ENCODE data around the gene IPMK. TPM values are rescaled to one million over a fixed set of nuclear protein-coding genes. Genes with fewer than 3 reads are reported as not detected.

IPMK gene
- total RNA-seq, 1 experiment from 2014 or later: 5.5 TPM

DNA sequence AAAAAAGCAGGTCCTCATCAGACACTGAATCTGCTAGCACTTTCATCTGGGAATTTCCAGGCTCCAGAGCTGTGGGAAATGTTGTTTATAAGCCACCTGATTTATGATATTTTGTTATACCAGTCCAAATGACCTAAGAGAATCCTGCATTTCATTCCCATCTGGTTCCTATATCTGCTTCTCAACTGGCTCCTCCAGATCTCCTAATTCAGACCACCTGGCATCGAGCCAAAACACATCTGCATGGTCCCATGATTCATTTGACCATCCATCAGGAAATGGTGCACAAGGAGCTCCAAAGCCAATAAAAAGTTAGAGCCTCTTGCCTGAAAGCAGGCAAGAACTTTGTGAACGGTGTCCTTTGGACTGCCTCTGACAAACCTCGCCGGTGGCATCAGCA, 108.9 kb downstream of the IPMK start:
- ChIA-PET RAD21 (ENCODE audit: low non-redundant PET in 1 of 2, low total read pairs in 2 of 2, uncharacterized antibody in 2 of 2, unreplicated experiment in 2 of 2) (no interaction called here), CTCF (no interaction called here), POLR2A (no interaction called here)
- DNase-seq (ENCODE audit: low read depth, low spot score) (no peak), ATAC-seq (no peak)
- H4K20me1 ChIP-seq (ENCODE audit: insufficient read depth): no peaks in the 10 kb centered on the region
- no peak overlapping the region for H3K9ac ChIP-seq (ENCODE audit: low read length)
- no peaks in the 10 kb centered on the region for H3K4me1 ChIP-seq (ENCODE audit: control insufficient read depth in 1 of 2, insufficient read depth in 2 of 2, low read length in 2 of 2)
- no peak overlapping the region for H2AFZ ChIP-seq (ENCODE audit: low read depth, low read length, poor library complexity, severe bottlenecking)
- intact Hi-C loops (cut with micrococcal nuclease): no loop called here
- H3K79me2 ChIP-seq (ENCODE audit: insufficient read depth, low read length): no peaks in the 10 kb centered on the region
- H3K36me3 ChIP-seq (ENCODE audit: control insufficient read depth in 1 of 2, insufficient read depth in 2 of 2, low read length in 2 of 2): no peaks in the 10 kb centered on the region
- no TSS peak for BruUV-seq (replicated peaks)
- TF ChIP-seq EZH2 (IDR thresholded peaks at IDR 0.05) (no peak), TCF7L2 (IDR thresholded peaks at IDR 0.05; ENCODE audit: borderline replicate concordance, extremely low read depth, insufficient read depth, insufficient read length) (no peak), SP1 (IDR thresholded peaks at IDR 0.05; ENCODE audit: low read depth) (no peak), ELF1 (IDR thresholded peaks at IDR 0.05; ENCODE audit: borderline replicate concordance, low read depth) (no peak)
- TF ChIP-seq, protein P1, sequence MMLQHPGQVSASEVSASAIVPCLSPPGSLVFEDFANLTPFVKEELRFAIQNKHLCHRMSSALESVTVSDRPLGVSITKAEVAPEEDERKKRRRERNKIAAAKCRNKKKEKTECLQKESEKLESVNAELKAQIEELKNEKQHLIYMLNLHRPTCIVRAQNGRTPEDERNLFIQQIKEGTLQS (IDR thresholded peaks at IDR 0.05): no peak
- H3K9me2 ChIP-seq (ENCODE audit: insufficient read depth): no peaks in the 10 kb centered on the region
- H3K4me3 ChIP-seq (replicated peaks in 1 of 2; ENCODE audit: low read depth in 1 of 2, low read length in 2 of 2): no peak overlapping the region
- H3K9me3 ChIP-seq (ENCODE audit: control insufficient read depth in 1 of 2, insufficient read depth in 1 of 2, low read depth in 1 of 2, low read length in 2 of 2): no peaks in the 10 kb centered on the region
- H3K27me3 ChIP-seq (ENCODE audit: insufficient read depth, low read length): peaks cover 5% of the 10 kb centered on the region; the same call in 1 of the 2 replicates
- no peak overlapping the region for H3K4me2 ChIP-seq (ENCODE audit: low read length)
- no peak overlapping the region for H3K27ac ChIP-seq (ENCODE audit: low read depth, low read length)

DNA sequence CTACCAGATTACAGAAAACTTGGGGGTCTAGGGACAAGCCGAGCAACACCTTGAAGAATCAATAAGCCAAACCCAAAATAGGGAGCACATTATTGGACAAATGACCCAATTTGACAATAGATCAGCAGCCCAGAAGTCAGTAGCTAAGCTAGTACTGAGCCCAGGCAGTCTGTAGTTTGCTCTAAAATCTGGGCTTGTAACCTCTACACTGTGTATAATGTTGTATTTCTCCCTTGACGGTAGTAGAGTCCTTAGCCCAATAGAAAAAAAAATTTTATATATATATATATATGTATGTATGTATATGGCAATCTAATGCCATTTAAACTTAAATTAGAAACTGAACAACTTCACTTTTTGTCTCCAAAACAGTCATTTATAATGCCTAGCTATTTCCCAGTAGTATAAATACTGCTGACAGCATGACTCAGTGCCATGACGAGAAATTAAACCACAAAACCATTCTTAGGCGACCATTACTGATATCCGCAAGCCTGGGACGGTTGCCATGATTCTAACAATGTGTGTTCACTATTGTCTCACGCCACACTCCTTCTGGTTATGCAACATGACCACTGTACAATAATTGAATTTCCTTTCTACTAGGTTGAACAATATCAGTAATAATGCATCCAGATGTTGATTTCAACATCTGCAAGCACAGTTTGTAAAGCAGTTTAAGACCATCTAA, 110.5 kb downstream of the IPMK start:
- no TSS peak for BruUV-seq (replicated peaks)
- no peak overlapping the region for H3K4me3 ChIP-seq (replicated peaks in 1 of 2; ENCODE audit: low read depth in 1 of 2, low read length in 2 of 2)
- ChIA-PET POLR2A (no interaction called here), CTCF (no interaction called here), RAD21 (ENCODE audit: low non-redundant PET in 1 of 2, low total read pairs in 2 of 2, uncharacterized antibody in 2 of 2, unreplicated experiment in 2 of 2) (no interaction called here)
- ATAC-seq (peak; percentile 40; the same call in 1 of the 2 replicates), DNase-seq (ENCODE audit: low read depth, low spot score) (no peak)
- H3K27me3 ChIP-seq (ENCODE audit: insufficient read depth, low read length): peaks cover 5% of the 10 kb centered on the region; the same call in 1 of the 2 replicates
- H3K4me2 ChIP-seq (ENCODE audit: low read length): no peak overlapping the region
- intact Hi-C loops (cut with micrococcal nuclease): no loop called here
- no peaks in the 10 kb centered on the region for H4K20me1 ChIP-seq (ENCODE audit: insufficient read depth)
- H3K36me3 ChIP-seq (ENCODE audit: control insufficient read depth in 1 of 2, insufficient read depth in 2 of 2, low read length in 2 of 2): no peaks in the 10 kb centered on the region
- no peak overlapping the region for H3K9ac ChIP-seq (ENCODE audit: low read length)
- H3K79me2 ChIP-seq (ENCODE audit: insufficient read depth, low read length): no peaks in the 10 kb centered on the region
- H3K27ac ChIP-seq (ENCODE audit: low read depth, low read length): no peak overlapping the region
- no peak overlapping the region for H2AFZ ChIP-seq (ENCODE audit: low read depth, low read length, poor library complexity, severe bottlenecking)
- H3K4me1 ChIP-seq (ENCODE audit: control insufficient read depth in 1 of 2, insufficient read depth in 2 of 2, low read length in 2 of 2): no peaks in the 10 kb centered on the region
- no peaks in the 10 kb centered on the region for H3K9me3 ChIP-seq (ENCODE audit: control insufficient read depth in 1 of 2, insufficient read depth in 1 of 2, low read depth in 1 of 2, low read length in 2 of 2)
- H3K9me2 ChIP-seq (ENCODE audit: insufficient read depth): no peaks in the 10 kb centered on the region
- no peak for TF ChIP-seq JUND (IDR thresholded peaks at IDR 0.05)
- no peak for TF ChIP-seq FOSL1 (IDR thresholded peaks at IDR 0.05; ENCODE audit: low read depth)
- TF ChIP-seq CEBPB (IDR thresholded peaks at IDR 0.05; ENCODE audit: low read depth): no peak
- no peak for TF ChIP-seq ZNF274 (IDR thresholded peaks at IDR 0.05; ENCODE audit: low read depth, low read length)
- TF ChIP-seq SP1 (IDR thresholded peaks at IDR 0.05; ENCODE audit: low read depth): no peak
- no peak for TF ChIP-seq TCF7L2 (IDR thresholded peaks at IDR 0.05; ENCODE audit: borderline replicate concordance, extremely low read depth, insufficient read depth, insufficient read length)
- TF ChIP-seq YY1 (IDR thresholded peaks at IDR 0.05; ENCODE audit: extremely low read depth, insufficient replicate concordance, low read depth, low read length): no peak
- TF ChIP-seq POLR2A (IDR thresholded peaks at IDR 0.05; ENCODE audit: borderline replicate concordance, extremely low read depth, insufficient read depth, insufficient read length): no peak
- no peak for TF ChIP-seq POLR2AphosphoS5 (IDR thresholded peaks at IDR 0.05; ENCODE audit: low read depth, low read length)
- TF ChIP-seq RAD21 (IDR thresholded peaks at IDR 0.05; ENCODE audit: low read depth): no peak
- TF ChIP-seq SIN3A (IDR thresholded peaks at IDR 0.05; ENCODE audit: low read depth): no peak
- TF ChIP-seq EGR1 (IDR thresholded peaks at IDR 0.05; ENCODE audit: low read depth): no peak
- TF ChIP-seq CBX3 (IDR thresholded peaks at IDR 0.05; ENCODE audit: low read depth): no peak
- no peak for TF ChIP-seq ZFX (IDR thresholded peaks at IDR 0.05)
- TF ChIP-seq EZH2 (IDR thresholded peaks at IDR 0.05): no peak
- TF ChIP-seq, protein P2, sequence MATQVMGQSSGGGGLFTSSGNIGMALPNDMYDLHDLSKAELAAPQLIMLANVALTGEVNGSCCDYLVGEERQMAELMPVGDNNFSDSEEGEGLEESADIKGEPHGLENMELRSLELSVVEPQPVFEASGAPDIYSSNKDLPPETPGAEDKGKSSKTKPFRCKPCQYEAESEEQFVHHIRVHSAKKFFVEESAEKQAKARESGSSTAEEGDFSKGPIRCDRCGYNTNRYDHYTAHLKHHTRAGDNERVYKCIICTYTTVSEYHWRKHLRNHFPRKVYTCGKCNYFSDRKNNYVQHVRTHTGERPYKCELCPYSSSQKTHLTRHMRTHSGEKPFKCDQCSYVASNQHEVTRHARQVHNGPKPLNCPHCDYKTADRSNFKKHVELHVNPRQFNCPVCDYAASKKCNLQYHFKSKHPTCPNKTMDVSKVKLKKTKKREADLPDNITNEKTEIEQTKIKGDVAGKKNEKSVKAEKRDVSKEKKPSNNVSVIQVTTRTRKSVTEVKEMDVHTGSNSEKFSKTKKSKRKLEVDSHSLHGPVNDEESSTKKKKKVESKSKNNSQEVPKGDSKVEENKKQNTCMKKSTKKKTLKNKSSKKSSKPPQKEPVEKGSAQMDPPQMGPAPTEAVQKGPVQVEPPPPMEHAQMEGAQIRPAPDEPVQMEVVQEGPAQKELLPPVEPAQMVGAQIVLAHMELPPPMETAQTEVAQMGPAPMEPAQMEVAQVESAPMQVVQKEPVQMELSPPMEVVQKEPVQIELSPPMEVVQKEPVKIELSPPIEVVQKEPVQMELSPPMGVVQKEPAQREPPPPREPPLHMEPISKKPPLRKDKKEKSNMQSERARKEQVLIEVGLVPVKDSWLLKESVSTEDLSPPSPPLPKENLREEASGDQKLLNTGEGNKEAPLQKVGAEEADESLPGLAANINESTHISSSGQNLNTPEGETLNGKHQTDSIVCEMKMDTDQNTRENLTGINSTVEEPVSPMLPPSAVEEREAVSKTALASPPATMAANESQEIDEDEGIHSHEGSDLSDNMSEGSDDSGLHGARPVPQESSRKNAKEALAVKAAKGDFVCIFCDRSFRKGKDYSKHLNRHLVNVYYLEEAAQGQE (IDR thresholded peaks at IDR 0.05; ENCODE audit: low read depth): no peak
- TF ChIP-seq, protein P3, sequence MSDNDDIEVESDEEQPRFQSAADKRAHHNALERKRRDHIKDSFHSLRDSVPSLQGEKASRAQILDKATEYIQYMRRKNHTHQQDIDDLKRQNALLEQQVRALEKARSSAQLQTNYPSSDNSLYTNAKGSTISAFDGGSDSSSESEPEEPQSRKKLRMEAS (IDR thresholded peaks at IDR 0.05): no peak

Measured in HCT116 (cell line).